Kidney tubule cell (primary cell): ENCODE results near the gene RNGTT.
A peak's percentile ranks its signal among the peaks of the same experiment; 100 is the strongest.
"Not testable (repeated sequence)": the region's sequence is repeated elsewhere in the genome, so short reads cannot be mapped to it uniquely, and the experiment has no call there.

Experiments
- DNase-seq: peaks from one replicate; pipeline ENCODE4 v3.0.0-alpha.2; 2018; ENCODE audit warnings: low spot score

RNGTT gene

GRCh38 chr6:88722686-88723085 is 240.7 kb downstream of the RNGTT start:
- DNase-seq = no peak

DNA sequence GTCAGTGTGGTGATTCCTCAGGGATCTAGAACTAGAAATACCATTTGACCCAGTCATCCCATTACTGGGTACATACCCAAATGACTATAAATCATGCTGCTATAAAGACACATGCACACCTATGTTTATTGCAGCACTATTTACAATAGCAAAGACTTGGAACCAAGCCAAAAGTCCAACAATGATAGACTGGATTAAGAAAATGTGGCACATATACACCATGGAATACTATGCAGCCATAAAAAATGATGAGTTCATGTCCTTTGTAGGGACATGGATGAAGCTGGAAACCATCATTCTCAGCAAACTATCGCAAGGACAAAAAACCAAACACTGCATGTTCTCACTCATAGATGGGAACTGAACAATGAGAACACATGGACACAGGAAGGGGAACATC is 247.0 kb downstream of the RNGTT start:
- DNase-seq = not testable (repeated sequence)

GRCh38 chr6:88712243-88712936 is 251.0 kb downstream of the RNGTT start:
- DNase-seq = peak; percentile 10

- no peak for DNase-seq
Measured at GRCh38 chr6:88709819-88710246, 253.6 kb downstream of the RNGTT start.

DNA sequence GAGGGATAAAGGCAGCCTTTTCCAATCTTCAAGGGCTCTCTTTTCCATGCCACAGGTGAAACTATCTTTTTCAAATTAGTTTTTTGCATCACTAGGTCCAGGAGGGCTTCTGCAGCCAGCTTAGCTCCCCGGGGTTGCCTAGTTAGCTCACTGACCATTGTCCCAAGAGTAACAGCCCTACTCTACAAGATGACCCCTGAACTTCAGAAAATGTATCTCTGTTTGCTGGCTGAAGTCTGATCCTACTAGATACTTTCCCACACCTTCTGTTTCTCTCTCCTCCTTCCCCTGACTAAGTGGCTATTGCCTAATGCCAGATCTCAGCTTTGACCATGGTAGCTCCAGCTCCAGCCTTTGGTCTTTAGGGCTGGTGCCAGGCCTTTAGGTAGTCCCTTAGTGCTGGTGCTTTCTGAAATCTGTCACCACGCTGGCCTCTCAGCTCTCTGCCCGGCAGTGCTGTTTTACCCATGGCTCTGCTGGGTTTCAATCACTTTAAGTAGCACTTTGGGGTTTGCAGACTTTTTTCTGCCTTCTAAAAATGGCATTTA is 255.1 kb downstream of the RNGTT start:
- DNase-seq = no peak

GRCh38 chr6:88705601-88706000 is 257.8 kb downstream of the RNGTT start:
- no peak for DNase-seq

DNA sequence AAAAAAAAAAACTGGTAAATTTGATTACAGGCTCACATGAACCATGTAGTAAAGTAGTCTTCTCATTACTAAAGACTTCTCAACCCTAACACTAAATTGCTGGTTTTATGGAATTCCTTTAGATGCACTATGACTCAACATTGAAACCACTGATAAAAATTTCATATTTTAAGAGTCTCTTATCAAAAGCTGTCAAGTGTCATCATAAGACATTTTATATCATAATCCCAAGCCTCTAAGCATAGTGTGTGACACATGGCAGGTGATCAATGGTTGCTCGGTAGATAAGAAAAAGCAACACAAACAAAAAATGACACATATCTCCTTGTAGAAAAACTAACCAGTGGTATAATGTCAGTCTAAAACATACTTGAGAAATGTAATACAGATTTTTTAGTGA is 258.4 kb downstream of the RNGTT start:
- no peak for DNase-seq

GRCh38 chr6:88702956-88703556 is 260.4 kb downstream of the RNGTT start:
- DNase-seq = no peak

DNA sequence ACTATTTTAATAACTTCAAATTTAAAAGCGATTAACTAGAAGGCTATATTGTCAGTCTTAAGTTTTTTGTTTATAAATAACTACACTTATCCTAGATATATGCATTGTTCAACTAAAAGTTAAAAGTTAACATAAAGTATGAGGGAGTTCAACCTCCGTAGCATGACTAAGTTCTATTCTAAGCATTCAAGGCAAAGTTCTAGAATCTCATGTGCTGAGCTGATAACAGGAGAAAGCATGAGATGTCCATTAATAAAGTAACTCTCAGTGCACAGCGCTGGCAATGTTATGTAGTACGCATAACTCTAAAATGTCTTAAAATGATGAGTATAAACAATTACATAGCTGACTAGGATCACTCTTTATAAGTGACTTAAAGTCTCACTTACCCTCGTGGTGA is 264.8 kb downstream of the RNGTT start:
- peak; percentile 31 for DNase-seq

DNA sequence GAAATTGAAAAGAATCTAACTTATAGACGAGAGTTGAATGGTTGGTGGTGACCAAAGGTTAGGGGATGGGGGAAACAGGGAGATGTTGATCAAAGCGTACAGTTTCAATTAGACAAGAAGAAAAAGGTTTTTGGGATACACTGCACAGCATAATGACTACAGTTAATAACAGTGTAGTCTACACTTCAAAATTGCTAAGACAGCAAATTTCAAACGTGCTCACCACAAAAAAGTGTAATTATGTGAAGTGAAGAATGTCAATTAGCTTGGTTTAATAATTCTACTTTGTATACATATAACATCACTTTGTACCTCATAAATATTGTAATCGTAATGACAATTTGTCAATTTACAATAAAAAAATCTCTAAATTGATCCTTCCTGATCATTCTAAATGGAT is 267.5 kb downstream of the RNGTT start:
- no peak for DNase-seq

GRCh38 chr6:88683734-88684133 is 279.7 kb downstream of the RNGTT start:
- no peak for DNase-seq

DNA sequence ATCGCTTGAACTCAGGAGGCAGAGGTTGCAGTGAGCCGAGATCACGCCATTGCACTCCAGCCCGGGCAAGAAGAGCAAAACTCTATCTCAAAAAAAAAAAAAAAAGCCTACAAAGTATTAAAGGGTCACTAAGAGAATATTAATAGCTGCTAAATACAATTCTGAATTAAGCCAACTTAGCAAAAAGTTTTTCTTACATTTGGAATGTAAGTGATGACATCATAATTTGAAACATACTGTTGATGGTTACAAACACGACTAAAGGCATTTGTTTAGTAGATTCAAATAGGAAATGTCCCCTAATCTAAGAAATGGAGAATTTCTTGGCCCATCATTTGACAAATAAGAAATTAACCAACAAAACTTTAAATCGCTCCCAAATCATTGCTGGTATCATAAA is 282.8 kb downstream of the RNGTT start:
- no peak for DNase-seq

GRCh38 chr6:88679841-88680240 is 283.6 kb downstream of the RNGTT start:
- no peak for DNase-seq

DNA sequence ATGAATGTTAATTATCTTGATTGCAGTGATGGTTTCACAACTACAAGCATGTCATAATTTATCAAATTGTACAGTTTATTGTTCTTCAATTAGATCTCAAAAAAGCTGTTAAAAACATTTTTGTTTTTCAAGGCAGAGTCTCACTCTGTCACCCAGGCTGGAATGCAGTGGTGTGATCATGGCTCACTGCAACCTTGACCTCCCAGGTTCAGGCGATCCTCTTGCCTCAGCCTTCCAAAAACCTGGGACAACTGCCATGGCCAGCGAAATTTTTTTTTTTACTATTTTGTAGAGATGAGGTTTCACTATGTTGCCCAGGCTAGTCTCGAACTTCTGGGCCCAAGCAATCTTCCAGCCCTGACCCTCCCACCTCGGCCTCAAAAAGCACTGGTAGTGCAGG is 286.1 kb downstream of the RNGTT start:
- DNase-seq = no peak

DNA sequence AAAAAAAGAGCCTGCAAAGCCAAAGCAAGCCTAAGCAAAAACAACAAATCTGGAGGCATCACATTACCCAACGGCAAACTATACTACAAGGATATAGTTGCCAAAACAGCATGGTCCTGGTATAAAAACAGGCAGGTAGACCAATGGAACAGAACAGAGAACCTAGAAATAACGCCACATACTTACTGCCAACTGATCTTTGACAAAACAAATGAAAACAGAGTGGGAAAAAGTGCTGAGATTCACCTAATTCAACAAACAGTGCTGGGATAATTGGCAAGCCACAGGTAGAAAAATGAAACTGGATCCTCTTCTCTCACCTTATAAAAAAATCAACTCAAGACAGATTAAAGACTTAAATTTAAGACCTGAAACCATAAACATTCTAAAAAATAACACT is 291.8 kb downstream of the RNGTT start:
- DNase-seq = no peak

DNA sequence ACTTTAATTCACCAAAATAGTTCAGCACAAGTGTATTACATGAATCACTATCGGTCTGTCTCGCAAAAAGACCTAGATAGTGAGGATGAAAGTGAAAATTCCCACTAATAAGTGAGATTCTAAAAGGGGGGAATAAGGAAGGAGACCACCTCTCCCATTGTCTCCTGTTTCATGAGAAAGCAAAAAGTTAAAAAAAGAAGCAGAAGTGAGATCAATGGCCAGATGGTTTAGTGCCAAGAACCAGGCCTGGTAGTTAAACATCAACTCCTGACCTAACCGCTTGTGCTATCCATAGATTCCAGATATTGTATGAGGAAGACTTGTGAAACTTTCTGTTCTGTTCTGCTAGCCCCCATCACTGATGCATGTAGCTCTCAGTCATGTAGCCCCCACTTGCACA is 293.0 kb downstream of the RNGTT start:
- DNase-seq = peak; percentile 17

DNA sequence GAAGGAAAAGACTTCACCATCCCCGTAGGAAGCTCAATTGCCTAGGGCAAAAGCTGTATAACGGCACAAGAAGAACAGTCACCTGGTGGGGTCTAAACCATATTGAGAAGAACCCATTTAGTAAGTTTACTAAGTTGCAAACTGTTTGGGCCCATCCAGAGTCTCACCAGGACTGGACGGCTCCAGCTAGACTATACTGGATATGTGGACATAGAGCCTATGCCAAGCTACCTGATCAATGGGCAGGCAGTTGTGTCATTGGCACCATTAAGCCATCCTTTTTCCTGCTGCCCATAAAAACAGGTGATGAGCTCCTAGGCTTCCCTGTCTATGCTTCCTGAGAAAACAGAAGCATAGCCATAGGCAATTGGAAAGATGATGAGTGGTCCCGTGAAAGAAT is 293.9 kb downstream of the RNGTT start:
- no peak for DNase-seq

GRCh38 chr6:88666901-88667300 is 296.5 kb downstream of the RNGTT start:
- DNase-seq = no peak

DNA sequence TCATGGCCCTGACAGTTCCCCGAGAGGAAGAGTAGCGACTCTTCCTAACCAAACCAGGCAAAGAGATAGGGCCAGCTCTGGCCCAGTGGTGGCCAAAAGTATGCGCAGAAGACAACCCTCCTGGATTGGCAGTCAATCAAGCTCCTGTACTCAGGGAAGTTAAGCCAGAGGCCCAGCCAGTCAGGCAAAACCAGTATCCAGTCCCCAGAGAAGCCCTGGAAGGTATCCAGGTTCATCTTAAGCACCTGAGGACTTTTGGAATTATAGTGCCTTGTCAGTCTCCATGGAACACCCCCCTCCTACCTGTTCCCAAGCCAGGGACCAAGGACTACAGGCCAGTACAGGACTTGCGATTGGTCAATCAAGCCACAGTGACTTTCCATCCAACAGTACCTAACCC is 298.3 kb downstream of the RNGTT start:
- DNase-seq = no peak

DNA sequence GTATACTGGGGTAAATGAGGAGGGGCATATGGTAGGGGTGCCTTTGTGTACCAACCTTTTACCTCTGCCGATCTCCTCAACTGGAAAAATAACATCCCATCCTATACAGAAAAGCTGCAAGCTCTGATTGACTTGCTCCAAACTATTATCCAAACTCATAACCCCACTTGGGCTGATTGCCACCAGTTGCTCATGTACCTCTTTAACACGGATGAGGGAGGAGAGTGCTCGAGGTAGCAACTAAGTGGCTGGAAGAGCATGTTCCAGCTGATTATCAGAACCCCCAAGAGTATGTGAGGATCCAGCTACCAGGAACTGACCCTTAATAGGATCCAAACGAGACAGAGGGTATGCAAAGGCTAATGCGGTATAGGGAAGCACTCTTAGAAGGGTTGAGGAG is 299.6 kb downstream of the RNGTT start:
- no peak for DNase-seq

DNA sequence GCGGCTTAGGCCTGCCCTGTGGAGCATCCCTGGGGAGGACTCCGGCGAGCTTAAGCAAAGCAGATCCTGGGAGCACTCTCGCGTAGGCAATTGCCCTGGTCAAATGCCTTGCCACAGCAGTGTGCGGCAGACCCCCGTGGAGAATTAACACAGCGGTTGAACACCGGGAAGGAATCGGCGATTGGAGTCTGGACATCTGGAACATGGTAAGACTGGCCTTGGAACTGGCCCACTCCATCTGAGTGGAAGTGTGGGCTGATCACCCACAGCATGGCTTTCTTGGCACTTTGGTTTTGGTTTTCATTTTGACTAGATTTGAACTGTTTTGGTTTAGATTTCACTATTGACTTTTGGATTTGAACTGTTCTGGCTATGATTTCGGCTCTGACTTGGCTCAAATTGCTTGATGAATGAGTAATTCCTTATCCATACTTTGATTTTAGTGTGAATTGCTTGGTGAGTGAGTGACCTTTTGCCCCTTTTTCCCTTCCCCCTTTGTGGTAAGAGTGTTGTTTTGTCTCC is 300.7 kb downstream of the RNGTT start:
- DNase-seq = peak; percentile 25

DNA sequence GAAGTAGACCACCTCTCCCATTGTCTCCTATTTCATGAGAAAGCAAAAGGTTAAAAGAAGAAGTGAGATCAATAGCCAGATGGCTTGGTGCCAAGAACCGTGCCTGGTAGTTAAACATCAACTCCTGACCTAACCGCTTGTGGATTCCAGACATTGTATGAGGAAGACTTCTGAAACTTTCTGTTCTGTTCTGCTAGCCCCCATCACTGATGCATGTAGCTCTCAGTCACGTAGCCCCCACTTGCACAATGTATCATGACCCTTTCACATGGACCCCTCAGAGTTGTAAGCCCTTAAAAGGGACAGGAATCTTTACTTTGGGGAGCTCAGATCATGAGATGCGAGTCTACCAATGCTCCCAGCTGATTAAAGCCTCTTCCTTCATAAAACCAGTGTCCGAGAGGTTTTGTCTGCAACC is 301.2 kb downstream of the RNGTT start:
- peak; percentile 92 for DNase-seq

DNA sequence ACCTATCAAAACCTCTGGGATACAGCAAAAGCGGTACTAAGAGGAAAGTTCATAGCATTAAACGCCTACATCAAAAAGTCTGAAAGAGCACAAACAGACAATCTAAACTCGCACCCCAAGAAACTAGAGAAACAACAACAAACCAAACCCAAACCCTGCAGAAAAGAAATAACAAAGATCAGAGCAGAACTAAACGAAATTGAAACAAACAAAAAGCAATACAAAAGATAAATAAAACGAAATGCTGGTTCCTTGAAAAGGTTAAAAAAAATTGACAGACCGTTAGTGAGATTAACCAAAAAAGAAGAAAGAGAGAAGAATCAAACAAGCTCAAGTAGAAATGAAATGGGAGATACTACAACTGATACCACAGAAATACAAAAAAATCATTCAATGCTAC is 302.3 kb downstream of the RNGTT start:
- DNase-seq = no peak

- DNase-seq = no peak
Measured at GRCh38 chr6:88655586-88655985, 307.8 kb downstream of the RNGTT start.
